Hematopoietic multipotent progenitor cell treated with erythropoietin and hydrocortisone succinate and interleukin-3 and kit ligand, for 4 days (in vitro differentiated cells): ENCODE measurements around the gene TEKT2.

ENCODE experiments used
- DNase-seq: peaks from one replicate; pipeline ENCODE4 v3.0.0-alpha.2; 2015

TEKT2 gene

GRCh38 chr1:36134505-36135329 lies 50.8 kb downstream of the TEKT2 start:
- peak; percentile 79 for DNase-seq

GRCh38 chr1:36135330-36135667 lies 51.4 kb downstream of the TEKT2 start:
- no peak for DNase-seq

GRCh38 chr1:36135796-36136195 lies 51.9 kb downstream of the TEKT2 start:
- no peak for DNase-seq

- DNase-seq = no peak
Observed at GRCh38 chr1:36136535-36136934, 52.6 kb downstream of the TEKT2 start.

GRCh38 chr1:36137226-36137625 lies 53.3 kb downstream of the TEKT2 start:
- no peak for DNase-seq

GRCh38 chr1:36137776-36138175 lies 53.9 kb downstream of the TEKT2 start:
- DNase-seq = no peak
